HG03521 (cell line): Measurements from ENCODE around the gene ANKRD22.
A peak's percentile ranks its signal among the peaks of the same experiment; 100 is the strongest.
"Not testable (repeated sequence)": the region's sequence is repeated elsewhere in the genome, so short reads cannot be mapped to it uniquely, and the experiment has no call there.

Source experiments
- ATAC-seq: cut with Tn5 transposase; IDR thresholded peaks from one replicate; pipeline ENCODE4 v1.9.1; 2021; ENCODE audit warnings: mild to moderate bottlenecking, moderate library complexity; ENCODE audit not compliant: unreplicated experiment

The ANKRD22 gene

DNA sequence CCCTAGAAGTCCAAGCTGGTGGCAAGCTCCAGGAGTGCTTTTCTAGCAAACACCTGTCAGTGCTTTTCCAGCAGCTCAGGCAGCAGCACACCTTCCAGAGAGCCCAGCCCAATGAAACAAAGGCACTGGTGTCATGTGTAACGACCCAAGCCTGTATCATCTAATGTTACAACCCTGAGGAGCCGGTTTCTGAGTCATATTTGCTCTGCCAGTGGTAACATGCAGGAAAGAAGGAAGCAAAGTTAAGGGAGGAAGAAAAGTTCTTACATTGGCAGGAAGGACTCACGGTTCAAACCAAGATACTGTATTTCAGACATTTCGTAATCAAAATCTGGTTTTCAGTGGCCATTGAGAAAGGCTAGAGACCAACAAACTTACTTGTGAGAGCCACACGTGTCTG is at the start of gene ANKRD22:
Gene ANKRD22 (minus strand): TSS at position 139 of the 400 bp plus-strand sequence. CDS start 237 bp downstream, outside the sequence.
- no peak for ATAC-seq

DNA sequence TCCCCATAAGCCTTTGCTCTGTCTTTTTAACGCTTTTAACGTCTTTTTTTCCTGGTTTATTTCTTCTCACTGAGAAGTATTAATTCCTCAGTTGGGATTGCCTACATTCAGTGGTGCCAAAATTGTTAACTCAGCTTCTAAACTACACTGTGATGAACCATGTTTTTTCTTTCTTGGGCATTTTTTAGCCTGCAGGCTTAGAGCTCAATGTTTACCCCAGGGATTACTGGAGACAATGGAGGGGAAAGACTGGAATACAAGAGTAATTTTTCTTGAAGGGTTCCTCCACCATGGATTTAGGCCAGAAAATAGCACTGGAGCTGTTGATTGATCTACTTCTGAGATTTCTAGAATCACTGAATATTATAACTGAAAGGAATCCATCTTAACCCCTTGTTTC is 48.2 kb upstream of the ANKRD22 start:
- no peak for ATAC-seq

DNA sequence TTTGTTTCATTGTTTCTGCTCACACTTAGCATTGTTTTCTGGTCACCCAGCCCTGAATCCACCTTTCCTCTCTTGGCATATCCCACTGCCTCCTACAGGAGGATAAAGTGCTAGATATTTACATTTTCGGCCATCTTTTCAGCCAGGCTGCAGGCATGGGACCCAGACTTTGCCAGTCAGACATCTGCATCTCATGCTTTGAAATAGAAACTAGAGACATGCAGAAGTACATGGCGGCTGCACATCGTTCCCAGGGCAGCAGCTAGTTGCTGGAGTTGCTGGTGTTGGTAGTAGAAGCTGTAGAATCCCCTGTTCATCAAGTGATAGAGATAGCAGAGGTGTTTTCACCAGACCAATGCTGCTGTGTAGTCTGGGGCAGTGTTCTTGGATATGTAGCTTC is 47.1 kb upstream of the ANKRD22 start:
- ATAC-seq: no peak

DNA sequence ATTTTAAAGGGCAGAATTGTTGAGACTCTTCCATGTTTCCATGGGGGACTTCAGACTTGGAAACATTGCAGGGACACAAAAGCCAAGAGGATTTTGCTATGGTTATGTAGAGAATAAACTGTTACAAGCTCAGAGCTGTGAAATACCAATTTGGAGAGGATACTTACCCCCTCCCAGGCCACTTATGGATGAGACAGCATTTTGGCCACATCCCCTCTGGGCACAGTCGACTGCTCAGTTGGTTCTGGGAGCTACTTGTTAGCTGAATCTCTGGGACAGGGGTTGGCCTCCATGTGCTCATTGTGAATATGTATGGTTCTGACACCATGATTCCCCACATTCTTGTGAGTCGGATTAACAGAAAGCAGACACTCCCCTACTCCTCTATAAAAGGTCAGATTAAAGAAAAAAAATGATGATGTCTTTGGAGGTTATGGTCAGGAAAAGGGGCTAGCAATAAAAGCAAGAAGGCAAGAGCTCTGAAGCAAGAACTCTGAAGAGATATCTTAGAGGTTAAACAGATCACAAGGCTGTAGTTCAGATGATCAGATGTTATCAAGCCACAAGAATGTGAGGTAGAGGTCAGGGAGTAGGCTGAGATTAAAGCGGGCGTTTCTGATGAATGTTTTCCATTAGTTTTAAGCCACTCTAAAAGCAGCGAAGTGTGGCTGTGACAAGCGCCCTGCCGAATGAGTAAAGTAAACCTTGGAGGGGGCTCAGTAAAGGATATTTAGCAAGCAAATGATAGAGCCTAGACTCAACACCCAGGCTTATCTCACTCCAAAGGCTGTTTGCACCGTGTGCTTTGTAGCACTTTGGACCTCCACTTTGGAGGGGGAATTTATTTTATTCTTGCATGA is 45.6 kb upstream of the ANKRD22 start:
- no peak for ATAC-seq

DNA sequence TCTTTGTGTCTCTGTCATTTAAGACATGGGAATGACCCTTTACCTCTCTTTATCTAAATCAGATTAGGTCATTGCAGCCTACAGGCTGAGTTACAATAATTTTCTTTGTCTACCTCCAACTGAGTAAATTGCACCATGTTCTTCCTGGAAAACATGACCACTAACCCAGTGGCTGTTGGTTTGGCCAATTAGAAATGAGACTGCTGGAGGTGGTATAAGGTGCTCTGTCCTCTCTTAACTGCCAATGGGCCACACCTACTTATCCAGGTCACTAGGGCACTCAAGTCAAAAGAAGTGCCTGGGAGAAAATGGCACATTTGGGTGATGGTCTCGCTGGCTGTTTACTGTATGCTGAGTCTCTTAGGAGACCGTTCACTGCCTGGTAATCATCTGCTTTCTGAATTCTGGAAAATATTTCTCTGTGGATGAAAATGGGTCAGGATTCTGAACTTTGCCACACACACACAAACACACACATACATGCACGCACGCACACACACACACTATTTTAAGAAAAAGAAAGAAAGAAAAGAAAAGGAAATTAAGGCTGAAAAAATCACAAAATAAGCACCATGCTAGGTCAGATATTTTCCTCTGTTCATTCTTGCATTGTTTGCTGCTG is 44.8 kb upstream of the ANKRD22 start:
- no peak for ATAC-seq

DNA sequence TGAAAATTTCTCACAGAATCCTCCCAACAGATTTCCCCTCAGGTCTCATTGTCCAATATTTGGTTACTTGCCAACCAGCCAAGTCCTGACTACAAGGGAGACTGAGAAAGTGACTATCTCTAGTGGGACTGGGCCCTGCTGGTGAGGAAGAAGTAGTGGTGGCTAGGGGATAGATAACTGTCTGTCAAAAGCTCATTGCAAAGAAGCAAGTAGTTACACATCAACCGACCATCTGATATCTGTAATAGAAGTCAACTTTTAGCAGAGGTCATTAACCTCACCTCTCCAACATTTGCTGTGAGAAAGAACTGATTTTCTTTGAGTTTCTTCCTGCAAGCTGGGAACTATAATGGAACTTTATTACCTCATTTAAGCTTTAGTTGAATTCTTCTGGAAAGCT is 43.6 kb upstream of the ANKRD22 start:
- no peak for ATAC-seq

DNA sequence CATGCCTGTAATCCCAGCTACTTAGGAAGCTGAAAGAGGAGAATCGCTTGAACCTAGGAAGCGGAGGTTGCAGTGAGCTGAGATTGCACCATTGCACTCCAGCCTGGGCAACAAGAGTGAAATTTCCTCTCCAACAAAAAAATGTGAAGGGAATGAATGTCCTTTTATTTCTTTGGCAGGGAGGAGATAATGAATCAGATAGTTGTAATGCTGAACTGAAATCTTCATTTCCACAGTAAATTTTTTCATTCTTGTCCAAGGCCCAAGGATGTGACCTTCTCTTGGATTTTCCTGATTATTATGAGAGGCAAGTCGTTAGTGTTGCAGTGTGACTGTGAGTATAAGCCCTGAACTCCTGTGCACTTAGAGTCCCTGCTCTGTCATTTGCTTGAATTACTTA is 42.0 kb upstream of the ANKRD22 start:
- ATAC-seq: no peak

DNA sequence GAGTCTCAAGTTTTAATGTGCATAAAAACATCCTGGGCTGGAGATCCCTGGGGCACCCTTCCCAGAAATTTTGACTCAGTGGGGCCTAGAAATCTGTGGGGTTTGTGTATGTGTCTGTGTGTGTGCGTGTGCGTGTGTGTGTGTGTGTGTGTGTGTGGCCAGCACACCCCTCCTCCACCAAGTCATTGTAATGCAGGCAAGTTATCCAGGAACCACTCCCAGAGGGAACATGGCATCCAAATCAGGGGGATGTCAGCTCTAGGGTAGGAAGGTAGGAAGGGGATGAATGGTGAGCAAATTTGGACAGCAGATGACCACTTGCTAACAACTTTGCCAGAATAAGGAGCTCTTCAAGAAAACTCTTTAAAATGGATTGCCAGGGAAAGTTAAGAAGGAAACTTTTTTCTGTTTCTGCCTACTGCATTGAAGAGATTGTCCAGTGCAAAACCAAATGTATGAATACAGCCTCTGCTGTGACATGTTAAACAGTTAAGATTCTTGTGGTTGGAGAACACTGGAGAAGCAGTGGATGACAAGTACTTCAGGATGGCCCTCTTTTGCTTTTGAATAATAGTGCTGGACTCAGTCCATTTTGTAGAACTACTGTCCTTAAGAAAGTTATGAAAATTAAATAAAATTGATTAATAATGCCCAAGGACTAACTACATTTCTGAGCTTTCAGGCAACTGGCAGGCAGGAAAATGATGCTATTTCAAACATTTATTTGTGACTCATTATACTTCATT is 40.8 kb upstream of the ANKRD22 start:
- no peak for ATAC-seq

DNA sequence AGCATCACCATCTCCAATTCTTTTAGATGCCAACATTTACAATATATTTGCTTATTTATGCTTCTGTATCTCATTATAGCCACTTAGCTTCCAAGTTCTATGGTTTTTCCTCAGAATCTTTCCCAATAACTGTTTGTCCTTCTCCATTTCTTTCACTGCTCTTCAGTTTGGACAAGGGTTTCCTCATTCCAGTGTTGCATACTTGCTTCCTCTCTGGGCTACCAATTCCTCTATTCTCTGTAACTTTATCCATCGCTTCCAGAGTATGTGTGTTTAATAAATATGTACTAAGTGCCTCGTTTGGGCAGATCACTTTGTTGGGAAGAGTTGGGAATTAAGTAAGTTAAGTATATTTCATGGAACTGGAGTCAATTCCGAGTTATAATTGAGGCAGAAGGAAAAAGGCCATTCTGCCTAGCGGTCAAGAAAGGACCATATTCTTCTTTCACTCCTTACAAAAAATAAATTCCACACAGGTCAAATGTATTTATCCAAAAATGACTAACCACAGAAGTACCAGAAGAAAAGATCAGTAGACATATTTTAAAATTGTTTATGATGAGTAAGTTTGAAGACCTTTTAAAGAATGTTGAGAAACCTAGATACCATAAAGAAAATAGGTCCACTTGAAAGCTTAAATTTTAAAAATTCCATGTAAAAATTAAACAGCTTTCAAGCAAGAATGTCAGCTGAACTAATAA is 39.2 kb upstream of the ANKRD22 start:
- ATAC-seq: no peak

DNA sequence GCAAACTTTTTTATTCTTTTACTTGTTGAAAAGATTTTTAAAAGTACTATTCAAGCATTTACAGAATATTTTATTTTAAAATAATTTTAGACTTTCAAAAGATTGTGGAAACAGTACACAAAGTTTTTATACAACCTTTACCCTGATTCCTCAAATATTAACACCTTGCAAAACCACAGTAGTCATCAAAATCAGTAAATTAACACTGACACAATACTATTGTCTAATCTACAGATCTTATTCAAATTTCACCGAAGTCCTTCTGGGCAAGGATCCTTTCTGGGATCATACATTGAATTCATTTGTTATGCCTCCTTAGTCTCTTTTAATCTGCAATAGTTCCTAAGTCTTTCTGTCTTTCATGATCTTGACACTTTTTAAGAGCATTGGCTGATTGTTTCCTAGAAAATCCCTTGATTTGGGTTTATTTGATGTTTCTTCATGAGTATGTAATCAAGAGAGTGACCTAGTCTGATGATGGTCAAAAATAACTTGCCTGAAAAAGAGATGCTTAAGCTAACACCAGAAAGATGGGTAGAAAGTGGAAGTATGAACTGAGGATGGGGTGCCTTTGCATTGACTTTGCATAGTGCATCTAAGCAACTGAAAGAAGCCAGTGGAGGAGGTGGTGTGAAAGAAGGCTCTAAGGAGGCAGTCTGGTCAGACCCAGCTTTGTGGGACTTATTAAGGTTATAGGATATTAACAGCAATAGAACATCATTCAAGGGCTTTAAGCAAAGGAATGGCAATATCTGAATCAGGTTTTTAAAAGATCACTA is 38.1 kb upstream of the ANKRD22 start:
- peak; percentile 67 for ATAC-seq

DNA sequence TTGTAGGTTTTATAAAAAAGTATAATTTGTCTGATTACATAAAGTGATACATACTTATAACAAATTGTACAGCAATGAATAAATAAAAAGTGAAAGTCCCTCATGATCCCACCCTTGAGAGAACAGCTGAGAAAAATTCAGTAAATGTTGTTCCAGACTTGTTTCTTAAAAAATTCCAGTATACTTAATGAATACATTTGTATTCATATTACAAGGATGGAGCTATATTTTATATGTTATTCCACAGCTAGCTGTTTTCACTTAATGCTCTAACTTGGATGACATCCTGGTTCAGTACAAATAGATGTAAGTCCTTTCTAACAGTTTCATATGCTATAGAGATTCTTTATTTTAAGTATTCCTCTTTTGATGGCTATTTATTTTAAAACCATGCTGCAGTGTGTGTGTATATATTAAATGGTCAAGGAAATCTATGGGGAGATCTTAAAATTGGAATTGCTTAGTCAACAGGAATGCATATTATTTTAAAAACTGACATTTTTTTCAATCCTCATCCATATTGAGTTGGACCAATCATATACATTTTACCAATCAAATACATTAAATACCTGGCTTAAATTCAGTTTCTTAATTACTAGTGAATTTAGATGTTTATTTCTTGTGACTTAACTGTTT is 37.3 kb upstream of the ANKRD22 start:
- ATAC-seq: no peak

DNA sequence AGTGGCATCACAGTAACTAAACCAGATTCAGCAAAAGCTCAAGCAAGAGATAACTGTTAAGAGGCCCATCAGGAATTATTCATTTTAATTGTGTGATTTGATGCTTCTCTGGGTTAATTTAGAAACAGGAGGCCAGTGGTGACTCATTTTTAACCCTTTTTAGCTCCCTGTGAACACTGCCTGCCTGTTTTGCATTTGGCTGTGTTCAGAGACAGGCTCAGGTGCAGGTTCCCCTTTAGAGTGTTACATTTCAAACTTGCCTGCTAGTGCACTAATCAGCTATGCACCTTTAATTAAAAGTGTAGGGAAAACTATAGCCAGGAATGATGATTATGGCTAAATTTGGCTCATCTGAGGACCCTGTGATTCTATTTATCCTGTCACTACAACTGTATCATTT is 34.9 kb upstream of the ANKRD22 start:
- no peak for ATAC-seq

DNA sequence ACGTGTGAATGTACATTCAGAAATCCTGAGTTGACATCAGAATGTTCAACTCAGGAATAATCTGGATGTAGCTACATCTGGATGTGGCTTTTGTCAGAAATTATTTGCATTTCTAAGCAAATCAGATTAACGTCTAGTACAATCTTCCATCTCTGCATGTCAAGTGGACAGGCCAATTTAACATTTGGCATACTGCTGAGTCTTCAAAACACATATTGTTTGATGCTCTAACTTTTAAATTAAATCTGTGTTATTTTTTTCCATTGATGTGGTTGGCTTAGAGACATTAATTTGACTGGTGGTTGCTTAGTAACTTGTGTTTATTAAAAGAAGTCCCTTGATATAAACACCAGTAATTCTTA is 31.8 kb upstream of the ANKRD22 start:
- no peak for ATAC-seq

DNA sequence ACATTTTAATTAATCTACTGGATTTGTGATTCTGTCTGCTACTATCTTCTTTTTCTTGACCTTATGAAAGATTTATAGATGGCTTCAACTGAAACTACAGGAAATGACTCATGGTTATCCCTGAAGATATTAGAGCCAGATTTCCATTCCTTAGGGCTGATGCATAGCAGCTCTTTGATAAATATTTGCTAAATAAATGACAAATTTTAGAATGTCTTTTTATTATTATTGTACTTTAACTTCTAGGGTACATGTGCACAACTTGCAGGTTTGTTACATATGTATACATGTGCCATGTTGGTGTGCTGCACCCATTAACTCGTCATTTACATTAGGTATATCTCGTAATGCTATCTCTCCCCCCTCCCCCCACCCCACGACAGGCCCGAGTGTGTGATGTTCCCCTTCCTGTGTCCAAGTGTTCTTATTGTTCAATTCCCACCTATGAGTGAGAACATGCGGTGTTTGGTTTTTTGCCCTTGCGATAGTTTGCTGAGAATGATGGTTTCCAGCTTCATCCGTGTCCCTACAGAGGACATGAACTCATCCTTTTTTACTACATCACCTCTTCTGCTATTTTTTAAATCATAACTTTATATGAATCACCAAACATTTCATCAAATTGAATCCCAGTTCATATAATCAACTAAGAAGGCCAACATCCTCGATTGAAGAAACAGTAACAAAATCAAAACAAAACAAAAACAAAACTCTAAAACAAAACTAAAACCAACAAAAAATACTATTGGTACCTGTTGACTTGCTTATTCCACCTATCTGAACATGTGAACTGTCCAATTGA is 31.2 kb upstream of the ANKRD22 start:
- not testable (repeated sequence) for ATAC-seq

DNA sequence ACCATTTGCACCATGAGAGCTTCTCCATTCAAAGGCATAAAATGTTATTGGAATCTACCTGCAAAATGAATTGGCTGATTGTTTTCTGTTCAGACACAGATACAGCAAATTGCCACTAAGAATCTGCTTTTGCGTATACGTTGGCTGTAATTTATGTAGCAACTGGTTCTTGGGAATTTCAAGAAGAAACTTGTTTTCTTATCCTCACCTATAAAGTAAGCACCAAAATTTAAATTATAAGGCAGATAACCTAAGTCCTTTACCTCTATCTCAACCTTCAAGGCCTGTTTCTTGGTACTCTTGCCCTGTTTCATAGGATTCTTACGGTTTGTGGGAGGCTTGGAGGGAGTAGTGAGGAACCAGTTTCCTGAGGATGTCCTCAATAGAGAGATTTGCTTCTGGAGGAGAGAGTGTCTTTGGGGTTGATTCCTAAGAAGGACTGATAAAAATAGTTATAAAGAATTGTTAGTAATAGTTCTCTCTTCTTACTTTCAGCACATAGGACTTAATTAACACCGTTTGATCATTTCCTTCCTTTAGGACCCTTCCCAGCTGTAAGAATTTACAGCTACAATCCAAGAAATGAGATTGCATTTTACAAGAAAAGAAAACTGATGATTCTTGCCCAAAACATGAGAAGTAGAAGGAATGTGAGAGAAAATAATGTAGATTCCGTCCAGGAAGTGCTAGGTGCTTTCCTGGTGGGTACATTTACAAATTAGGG is 30.4 kb upstream of the ANKRD22 start:
- ATAC-seq: no peak

DNA sequence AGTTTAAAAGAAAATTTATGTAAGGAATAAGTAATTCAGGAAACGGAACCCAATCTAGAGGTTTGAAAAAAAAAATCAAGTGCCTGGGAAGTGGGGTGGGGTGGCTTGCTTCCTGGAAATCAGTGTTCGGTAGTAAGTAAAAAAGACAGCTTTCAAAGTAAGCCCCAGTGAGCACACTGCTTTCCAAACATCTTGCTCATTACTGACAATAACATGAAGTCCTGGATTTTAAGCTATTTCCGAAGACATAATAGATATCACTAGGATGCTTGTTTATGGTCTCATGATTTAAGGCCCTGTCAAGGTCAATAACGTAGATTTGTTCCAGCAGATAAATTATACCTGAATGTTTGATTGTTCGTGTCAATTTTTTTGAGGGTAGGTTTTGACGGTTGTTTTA is 29.7 kb upstream of the ANKRD22 start:
- no peak for ATAC-seq

DNA sequence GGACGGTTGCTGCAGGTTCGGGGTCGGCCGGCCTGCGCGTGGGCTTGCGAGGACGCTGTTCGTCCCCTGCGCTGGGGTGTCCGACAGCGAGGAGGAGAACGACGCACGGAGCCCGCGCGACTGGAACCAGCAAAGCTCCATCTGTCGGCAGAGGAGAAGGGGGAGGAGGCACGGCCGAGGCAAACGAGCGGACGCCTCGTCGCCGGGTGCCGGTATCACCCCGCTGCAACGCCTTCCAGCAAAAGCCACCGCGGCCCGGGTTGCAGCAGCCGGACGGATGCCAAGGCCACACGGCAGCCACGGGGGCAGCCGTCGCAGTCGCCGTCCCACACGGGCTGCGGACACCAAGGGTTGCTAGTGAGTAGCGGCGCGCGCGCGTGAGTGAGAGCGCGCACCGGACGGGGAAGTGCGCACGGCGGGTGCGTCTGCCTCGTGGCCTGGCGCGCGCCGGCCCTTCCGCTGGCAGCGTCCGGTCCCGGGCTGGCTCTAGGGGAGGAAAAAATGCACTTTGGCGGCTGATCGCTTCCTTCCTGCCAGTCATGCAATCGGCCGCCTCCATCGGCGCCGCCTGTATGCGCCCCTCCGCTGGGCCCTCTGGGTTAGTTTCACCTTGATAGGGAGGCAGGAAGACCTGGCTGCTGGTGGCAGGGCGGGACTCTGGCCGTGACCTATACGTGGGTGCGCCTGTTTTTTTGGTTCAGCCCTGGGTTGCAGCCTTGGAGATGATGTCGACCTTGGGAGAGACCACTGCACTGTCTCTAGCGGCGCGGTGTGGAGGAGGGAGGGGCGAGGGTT is 28.8 kb upstream of the ANKRD22 start:
- ATAC-seq: peak; percentile 68
